ENCODE results near the gene LRRC17. TPM values are rescaled to one million over a fixed set of nuclear protein-coding genes. Genes with fewer than 3 reads are reported as not detected.
A peak's percentile ranks its signal among the peaks of the same experiment; 100 is the strongest.
"Not testable (repeated sequence)": the region's sequence is repeated elsewhere in the genome, so short reads cannot be mapped to it uniquely, and the experiment has no call there.

The LRRC17 gene
- total RNA-seq, 1 donor from 2014 or later, result 4.2 TPM

DNA sequence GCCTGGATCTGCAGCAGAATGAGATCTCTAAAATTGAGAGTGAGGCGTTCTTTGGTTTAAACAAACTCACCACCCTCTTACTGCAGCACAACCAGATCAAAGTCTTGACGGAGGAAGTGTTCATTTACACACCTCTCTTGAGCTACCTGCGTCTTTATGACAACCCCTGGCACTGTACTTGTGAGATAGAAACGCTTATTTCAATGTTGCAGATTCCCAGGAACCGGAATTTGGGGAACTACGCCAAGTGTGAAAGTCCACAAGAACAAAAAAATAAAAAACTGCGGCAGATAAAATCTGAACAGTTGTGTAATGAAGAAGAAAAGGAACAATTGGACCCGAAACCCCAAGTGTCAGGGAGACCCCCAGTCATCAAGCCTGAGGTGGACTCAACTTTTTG, 21.4 kb downstream of the LRRC17 start:
- no peak for DNase-seq (ENCODE audit: low spot score)
- ATAC-seq, result peak; percentile 40
- intact Hi-C loops (cut with DNase I), result no loop called here

GRCh38 chr7:102934701-102935100, 21.9 kb downstream of the LRRC17 start:
- intact Hi-C loops (cut with DNase I), result no loop called here

DNA sequence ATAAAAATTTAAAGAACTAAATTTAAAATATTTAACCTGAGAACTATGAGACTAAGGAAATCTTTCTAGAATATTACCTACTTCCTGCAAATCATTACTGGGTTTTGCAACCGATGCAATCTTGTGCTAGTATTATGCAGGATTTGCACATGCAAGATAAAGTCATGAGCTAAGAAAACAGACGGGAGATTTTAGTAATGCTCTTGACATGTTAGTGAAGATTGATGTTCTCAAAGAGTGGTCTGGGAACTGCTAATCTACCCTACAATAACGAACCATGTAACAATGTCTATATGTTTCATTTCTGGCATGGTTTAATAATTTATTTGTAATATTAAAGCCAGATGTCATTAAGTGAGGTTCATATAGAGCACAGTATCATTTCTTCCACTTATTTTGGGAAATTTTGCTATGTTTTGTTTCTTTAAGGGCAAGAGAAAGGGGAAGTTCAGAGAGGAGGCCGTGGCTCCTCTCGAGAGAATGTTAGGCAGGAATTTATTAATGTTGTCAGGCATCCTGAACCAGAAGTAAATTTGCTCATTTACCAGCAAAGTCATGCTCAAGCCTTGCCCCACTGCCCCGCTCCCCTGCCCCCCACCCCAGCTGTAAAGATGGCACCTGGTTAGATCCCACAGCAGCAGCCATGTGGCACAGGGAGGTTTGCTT, 22.8 kb downstream of the LRRC17 start:
- no peak for ATAC-seq
- intact Hi-C loops (cut with DNase I), result no loop called here
- DNase-seq (ENCODE audit: low spot score), result no peak

More at GRCh38 chr7:102934701-102935100, 21.9 kb downstream of the LRRC17 start:
- DNase-seq (ENCODE audit: low spot score) (no peak), ATAC-seq (no peak)

DNA sequence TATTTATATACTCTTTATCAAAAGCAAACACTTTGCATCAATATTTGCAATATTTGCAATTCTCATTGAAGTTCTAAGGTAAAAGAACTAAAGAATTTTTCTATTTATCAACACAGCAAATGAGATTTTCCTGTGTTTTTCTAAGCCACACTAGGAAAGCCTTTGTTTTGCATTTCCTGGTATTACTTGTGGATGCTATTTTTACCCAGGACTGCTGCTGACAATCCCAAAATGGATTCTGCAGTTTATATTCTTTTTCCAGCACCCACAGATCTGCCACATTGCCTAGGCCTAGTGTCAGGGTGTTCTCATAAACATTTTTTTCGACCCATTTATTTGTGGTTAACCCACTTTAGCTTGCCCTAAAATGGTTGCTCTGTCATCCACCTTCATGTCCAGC, 25.9 kb downstream of the LRRC17 start:
- ATAC-seq (no peak), DNase-seq (ENCODE audit: low spot score) (no peak)
- intact Hi-C loops (cut with DNase I), result no loop called here

GRCh38 chr7:102942181-102942866, 29.5 kb downstream of the LRRC17 start:
- DNase-seq (ENCODE audit: low spot score), result no peak
- intact Hi-C loops (cut with DNase I), result no loop called here

GRCh38 chr7:102942868-102943267, 30.1 kb downstream of the LRRC17 start:
- ATAC-seq (no peak), DNase-seq (ENCODE audit: low spot score) (no peak)
- intact Hi-C loops (cut with DNase I), result no loop called here

More at GRCh38 chr7:102942181-102942866, 29.5 kb downstream of the LRRC17 start:
- ATAC-seq, result peak; percentile 28

- DNase-seq (ENCODE audit: low spot score) (no peak), ATAC-seq (no peak)
- intact Hi-C loops (cut with DNase I), result no loop called here
These were observed 30.8 kb downstream of the LRRC17 start for GRCh38 chr7:102943423-102944169.

DNA sequence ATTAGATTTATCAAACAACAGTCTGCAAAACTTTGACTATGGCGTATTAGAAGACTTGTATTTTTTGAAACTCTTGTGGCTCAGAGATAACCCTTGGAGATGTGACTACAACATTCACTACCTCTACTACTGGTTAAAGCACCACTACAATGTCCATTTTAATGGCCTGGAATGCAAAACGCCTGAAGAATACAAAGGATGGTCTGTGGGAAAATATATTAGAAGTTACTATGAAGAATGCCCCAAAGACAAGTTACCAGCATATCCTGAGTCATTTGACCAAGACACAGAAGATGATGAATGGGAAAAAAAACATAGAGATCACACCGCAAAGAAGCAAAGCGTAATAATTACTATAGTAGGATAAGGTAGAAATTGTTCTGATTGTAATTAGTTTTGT, 31.4 kb downstream of the LRRC17 start:
- intact Hi-C loops (cut with DNase I), result no loop called here

DNA sequence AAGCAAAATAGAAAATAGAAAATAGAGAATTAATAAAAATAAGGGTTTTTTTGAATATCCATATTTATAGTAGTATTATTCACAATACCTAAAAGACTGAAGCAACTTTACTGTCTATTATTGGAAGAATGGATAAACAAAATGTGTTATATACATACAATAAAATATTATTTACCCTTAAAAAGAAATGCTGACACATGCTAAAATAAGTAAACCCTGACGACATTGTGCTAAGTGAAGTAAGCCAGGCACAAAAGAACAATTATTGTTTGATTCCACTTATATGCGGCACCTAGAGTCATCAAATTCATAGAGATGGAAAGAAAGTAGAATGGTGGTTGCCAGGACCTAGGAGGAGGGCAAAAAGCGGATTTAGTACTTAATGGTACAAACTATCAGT, 39.0 kb downstream of the LRRC17 start:
- intact Hi-C loops (cut with DNase I), result no loop called here
- DNase-seq (ENCODE audit: low spot score) (no peak), ATAC-seq (no peak)

More for the DNA sequence above, 31.4 kb downstream of the LRRC17 start:
- ATAC-seq, result no peak
- DNase-seq (ENCODE audit: low spot score), result no peak

- ATAC-seq (no peak), DNase-seq (ENCODE audit: low spot score) (no peak)
- intact Hi-C loops (cut with DNase I), result no loop called here
These were observed 40.6 kb downstream of the LRRC17 start for GRCh38 chr7:102953406-102953805.

- intact Hi-C loops (cut with DNase I); DNase-seq (ENCODE audit: low spot score); ATAC-seq: not testable (repeated sequence)
These were observed 41.6 kb downstream of the LRRC17 start for GRCh38 chr7:102954359-102954758.

- intact Hi-C loops (cut with DNase I); ATAC-seq; DNase-seq (ENCODE audit: low spot score): not testable (repeated sequence)
These were observed 45.2 kb downstream of the LRRC17 start for GRCh38 chr7:102958004-102958403.

GRCh38 chr7:102961993-102962392, 49.2 kb downstream of the LRRC17 start:
- intact Hi-C loops (cut with DNase I); DNase-seq (ENCODE audit: low spot score); ATAC-seq: not testable (repeated sequence)

- DNase-seq (ENCODE audit: low spot score) (no peak), ATAC-seq (no peak)
- intact Hi-C loops (cut with DNase I), result no loop called here
These were observed 53.7 kb downstream of the LRRC17 start for GRCh38 chr7:102966465-102966864.

DNA sequence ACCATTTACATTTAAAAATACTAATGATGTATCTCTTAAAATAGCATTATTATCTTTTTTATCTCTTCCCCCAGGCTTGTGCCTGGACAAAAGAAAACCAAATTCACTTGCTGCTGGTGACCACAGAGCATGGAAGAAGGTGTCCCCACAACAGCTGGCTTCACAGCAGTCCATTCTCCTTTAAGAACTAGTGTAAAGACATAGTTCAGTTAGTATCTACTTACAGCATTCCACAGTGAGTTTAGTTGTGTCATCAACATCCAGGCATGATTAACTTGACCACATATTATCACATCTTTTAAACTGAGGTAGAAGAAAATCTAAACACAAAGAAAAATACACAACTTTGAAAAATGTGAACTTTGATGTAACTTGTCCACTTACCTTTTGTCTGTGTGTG, 55.0 kb downstream of the LRRC17 start:
- ATAC-seq, result no peak

GRCh38 chr7:102973096-102973802, 60.4 kb downstream of the LRRC17 start:
- intact Hi-C loops (cut with DNase I), result no loop called here
- ATAC-seq, result no peak
- DNase-seq (ENCODE audit: low spot score), result no peak

More for the DNA sequence above, 55.0 kb downstream of the LRRC17 start:
- DNase-seq (ENCODE audit: low spot score), result no peak
- intact Hi-C loops (cut with DNase I), result no loop called here

- no peak for ATAC-seq
- no peak for DNase-seq (ENCODE audit: low spot score)
- intact Hi-C loops (cut with DNase I), result no loop called here
These were observed 61.8 kb downstream of the LRRC17 start for GRCh38 chr7:102974366-102975236.

- intact Hi-C loops (cut with DNase I), result no loop called here
- DNase-seq (ENCODE audit: low spot score) (no peak), ATAC-seq (no peak)
These were observed 63.1 kb downstream of the LRRC17 start for GRCh38 chr7:102975854-102976253.

Measured in sciatic nerve (tissue), 2 donors.